HG03139 (cell line): ENCODE data around the gene SLC43A1.

Source experiments
- ATAC-seq: cut with Tn5 transposase; IDR thresholded peaks from one replicate; pipeline ENCODE4 v1.9.1; 2021; ENCODE audit not compliant: unreplicated experiment

The SLC43A1 gene

DNA sequence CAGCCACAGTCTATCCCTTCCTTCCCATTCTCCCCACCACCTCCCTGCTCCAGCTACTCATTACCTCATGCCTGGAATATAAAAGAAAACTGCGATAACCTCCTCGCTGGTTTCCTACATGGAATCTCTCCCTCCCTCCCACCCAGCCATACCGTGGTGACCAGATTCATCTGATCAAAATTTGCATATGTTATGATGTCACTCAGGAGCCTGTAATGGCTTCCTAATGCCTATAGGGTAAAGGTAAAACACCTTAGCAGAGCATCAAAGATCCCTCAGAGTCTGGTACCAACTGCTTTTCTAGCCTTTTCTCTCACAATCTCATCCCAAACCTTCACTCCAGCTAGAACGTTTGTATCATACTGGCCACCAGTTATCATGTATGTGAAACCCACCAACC lies 35.6 kb downstream of the SLC43A1 start:
- ATAC-seq = no peak

DNA sequence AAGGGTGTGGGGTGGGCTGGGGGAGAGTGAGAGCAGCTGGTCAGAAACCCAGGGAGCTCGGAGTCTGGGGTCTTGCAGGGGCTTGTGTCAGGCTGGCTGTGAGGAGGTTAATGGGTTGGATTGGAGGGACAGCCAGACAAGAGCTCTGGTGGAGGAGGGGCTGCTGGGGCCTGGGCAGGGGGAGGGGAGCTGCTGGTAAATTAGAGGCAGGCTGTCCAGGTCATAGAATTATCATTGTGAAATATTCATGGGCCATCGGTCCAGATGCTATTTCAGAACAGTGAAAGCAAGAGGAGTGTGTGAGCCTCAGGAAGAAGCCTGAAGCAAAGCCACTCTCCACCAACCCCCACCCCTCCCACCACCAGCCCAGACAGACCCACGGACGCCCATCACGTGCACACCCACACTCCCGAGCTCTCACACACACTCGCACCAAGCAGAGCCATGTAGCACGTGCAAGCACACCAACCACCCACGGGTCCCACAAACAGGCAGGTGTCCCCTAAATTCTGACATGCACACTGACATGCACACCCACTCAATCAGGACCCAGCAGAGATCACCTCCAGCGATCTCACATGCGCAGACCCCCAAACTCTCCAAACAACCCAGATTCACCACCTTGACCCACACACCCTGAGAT lies 36.4 kb downstream of the SLC43A1 start:
- no peak for ATAC-seq

DNA sequence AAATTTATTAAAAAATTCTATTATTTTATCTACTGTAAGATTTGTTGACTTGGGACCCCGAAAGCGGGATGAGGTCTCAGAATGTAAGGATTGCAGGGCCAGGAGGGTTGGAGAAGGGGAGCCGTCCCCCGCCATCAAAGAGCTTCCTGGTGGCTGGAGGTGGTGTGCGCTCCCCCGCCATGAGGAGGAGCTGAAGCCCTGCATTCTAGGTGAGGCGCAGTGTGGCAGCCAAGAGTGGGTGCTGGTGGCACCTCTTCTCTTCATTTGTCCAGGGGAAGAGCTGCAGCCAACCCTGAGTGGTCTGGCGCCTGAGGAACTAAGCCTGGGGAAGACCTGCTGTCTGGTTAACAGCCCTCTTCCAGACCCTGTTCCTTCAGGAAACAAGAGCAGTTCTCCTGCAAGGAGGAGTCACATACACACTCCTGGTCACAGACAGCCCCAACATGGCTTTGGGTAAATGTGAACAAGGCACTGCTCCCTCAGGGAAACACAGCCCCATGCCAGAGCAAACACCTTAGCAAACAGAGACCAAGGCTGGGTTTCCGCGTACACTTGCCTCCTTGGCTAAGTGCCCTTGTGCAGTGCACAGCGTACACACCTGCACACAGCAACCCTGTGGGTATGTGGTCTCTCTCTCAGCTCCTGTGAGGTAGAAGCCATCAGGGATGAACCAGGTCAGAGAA lies 37.9 kb downstream of the SLC43A1 start:
- no peak for ATAC-seq

DNA sequence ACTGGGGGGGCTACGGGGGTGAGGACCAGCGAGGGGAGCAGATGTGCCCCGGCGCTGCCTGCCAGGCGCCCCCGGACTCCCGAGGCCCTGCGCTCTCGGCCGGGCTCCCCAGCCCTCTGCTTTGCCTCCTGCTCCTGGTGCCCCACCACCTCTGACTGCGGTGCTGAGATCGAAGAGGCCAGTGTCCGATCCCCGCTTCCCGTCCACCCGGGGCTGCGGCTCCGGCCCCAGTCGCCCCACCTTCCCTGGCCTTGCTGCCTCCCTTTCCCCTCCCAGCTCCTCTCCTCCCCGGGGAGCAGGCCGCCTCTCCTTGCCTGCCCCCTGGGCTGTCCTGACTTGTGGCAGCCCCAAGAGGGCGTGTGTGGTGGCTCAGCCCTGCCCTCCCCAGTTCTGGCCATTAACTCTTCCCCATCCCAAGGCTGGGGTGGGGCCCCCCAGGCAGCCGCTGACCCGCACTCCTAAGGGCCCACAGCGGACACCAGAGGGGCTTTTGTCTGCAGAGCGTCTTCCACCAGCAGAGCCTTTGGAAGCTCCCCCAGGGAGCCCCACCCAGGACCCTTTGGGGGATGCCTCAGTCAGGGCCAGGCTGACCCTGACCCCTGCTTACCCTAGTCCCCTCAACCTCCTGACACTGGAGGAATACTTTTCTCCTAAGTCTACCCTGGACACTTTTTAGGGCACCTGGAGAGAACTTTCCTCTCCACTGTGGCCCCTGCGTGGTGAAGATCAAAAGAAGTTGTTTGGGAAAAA lies 38.6 kb downstream of the SLC43A1 start:
- peak; percentile 38 for ATAC-seq

DNA sequence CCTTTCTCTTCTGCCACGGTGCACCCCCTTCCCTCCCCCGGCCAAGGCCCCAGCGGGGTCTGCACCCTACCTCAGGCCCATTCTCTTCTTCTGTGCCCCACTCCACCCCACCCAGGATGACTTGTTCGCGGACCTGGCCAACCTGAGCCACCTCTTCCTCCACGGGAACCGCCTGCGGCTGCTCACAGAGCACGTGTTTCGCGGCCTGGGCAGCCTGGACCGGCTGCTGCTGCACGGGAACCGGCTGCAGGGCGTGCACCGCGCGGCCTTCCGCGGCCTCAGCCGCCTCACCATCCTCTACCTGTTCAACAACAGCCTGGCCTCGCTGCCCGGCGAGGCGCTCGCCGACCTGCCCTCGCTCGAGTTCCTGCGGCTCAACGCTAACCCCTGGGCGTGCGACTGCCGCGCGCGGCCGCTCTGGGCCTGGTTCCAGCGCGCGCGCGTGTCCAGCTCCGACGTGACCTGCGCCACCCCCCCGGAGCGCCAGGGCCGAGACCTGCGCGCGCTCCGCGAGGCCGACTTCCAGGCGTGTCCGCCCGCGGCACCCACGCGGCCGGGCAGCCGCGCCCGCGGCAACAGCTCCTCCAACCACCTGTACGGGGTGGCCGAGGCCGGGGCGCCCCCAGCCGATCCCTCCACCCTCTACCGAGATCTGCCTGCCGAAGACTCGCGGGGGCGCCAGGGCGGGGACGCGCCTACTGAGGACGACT lies 39.3 kb downstream of the SLC43A1 start:
- peak; percentile 23 for ATAC-seq

DNA sequence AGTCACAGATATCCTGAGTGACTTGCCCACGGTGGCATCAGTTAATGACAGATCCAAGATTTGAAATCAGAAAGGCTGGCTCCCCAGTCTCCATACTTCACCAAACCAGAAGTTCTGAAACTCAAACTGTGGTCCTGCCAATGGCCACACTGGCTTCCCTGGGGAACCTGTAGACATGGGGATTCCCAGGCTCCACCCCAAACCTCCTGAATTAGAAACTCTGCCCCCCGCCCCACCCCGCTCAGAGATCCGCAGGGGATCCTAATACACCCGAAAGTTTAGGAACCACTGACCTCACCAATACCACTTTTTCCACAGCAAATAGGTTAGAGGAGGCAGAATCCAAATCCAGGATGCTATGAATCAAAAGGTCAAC lies 39.8 kb downstream of the SLC43A1 start:
- no peak for ATAC-seq

DNA sequence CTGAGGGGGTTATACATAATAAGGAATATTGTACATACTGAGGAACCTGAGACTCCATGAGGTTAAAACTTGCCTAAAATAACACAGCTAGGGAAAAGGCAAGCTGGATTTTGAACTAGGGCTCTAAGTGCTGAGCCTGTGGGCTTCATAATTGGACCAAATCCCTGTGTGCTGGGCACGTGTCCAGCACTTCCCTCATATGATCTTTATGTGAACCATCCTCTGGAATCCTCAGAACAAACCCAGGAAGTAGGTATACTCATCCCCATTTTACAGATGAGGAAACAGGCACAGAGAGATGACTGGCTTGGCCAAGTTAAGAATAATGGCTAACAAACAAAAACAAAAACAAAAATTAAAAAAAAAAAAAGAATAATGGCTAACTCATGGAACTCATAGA lies 40.3 kb downstream of the SLC43A1 start:
- ATAC-seq = no peak

DNA sequence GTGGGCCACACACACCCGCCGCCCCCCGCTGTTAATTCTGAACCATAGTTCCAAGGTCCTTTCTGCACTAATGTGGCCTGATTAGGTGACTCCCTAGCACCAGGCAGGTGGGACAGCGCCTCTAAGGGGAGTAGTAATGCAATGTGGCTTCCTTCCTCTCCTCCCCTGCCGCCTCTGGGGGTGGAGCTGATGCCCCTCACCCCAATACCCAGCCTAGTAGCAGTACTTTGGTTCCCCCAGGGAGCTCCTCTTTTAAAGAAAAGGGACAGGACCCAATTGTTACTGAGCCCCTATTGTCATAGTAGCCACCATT lies 40.7 kb downstream of the SLC43A1 start:
- no peak for ATAC-seq

DNA sequence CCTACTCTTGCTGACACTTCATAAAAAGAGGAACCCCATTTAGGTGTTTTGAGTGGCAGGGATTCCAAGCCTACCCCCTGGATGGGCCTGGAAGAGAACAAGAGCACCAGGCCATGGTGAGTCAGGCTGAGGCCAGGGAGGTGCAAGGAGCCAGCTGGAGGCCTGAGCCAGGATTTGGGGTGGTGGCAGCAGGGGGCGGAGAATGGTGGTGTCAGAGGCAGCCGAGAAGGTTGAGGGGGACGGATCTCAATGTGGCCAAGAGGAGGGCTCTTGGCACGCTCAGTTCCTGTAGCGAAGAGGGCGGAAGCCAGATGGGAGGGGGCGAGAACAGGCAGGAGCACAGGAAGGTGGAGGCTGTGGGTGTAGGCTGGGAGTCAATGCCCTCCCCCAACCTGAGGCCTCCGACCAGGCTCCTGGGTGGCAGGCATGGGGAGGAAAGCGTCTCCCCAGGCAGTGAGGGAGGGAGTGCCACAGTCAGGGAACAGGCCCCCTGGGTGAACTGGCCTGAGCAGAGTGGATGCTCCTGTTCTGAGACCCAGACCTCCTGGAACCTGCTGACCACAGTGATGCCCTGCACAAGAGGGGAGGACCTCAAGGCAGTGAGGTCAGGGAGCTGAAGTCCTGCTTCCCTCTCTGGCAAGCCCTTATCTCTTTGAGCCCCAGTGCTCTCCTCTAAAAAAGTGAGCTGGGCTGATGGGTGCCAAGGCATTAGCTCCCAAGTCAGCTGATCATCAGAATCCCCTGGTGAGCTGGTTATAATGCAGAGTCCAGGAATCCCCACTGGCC lies 41.3 kb downstream of the SLC43A1 start:
- peak; percentile 44 for ATAC-seq

DNA sequence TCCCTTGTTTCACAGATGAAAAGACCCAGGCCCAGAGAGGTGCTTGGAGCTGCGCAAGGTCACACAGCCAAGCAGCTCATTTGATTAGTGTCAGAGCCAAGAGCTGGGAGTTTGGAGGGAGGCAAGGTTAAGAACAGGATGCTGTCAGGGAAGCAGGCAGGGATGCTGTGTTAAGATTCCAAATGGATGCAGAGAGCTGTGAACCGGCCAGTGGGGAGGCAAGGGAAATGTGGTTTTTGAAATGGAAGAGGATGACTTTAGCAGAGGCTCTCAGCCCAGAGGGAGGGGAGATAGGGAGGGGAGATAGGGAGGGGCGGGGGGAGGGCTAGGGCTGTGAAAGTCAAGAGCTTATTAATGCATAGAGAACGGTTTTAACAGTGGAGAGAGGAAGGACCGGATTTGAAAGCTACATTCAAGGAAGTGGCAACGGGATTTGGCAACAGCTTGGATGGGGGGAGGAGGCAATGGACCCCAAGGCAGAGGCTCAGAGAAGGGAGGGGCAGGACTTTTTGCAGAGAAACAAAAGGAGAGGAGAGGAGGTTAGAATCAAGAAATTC lies 42.1 kb downstream of the SLC43A1 start:
- no peak for ATAC-seq

DNA sequence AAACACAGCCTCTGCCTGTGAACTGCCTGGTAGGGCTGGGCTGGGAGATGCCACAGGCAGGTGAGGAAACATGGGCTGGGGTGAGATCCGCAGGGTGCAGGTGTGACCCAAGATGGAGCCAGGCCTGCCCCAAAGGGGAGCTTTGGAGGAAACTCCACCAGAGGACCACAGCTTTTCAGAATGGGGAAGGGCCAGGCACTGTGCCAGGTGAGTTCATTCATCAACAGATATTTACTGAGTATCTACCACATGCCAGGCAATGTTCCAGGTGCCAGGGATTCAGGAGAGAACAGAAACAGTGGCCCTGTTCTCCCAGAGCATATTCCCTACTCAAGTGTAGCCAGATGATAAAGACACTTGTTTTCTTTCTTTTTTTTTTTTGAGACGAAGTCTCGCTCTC lies 44.0 kb downstream of the SLC43A1 start:
- ATAC-seq = no peak

DNA sequence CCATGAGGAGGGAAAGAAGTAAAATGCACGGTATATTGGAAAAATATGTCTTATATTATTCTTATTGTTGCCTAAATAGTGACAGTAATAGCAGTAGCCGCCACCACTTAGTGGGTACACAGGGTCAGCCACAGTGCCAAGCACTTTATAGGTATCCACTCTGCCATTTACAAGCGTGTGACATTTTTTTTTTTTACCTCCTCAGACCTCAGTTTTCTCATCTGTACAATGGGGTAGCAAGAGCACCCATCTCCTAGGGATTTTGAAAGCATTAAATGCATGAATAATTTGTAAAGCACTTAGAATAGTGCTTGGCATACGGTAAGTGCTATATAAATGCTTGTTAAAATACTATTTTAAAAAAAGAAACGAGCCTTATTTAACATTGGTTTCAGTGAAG lies 46.2 kb downstream of the SLC43A1 start:
- no peak for ATAC-seq

DNA sequence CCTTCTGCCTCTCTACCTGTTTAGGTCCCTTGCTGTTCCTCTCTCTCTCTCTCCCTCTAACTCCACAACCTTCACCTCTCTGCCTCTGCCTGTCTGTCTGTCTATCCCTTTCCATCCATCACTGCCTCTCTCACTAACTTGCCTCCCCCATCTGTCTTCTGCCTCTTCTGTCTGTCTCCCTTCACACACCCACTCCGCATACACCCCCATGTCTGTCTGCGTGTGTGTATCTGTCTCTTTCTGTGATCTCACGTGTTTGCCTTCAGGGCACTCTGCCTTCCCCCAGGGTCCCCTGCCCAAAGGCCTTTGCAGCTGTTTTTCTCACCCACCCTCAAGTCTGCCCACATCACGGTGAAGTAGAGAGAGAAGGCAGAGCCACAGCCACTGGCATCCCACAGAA lies 47.2 kb downstream of the SLC43A1 start:
- no peak for ATAC-seq

DNA sequence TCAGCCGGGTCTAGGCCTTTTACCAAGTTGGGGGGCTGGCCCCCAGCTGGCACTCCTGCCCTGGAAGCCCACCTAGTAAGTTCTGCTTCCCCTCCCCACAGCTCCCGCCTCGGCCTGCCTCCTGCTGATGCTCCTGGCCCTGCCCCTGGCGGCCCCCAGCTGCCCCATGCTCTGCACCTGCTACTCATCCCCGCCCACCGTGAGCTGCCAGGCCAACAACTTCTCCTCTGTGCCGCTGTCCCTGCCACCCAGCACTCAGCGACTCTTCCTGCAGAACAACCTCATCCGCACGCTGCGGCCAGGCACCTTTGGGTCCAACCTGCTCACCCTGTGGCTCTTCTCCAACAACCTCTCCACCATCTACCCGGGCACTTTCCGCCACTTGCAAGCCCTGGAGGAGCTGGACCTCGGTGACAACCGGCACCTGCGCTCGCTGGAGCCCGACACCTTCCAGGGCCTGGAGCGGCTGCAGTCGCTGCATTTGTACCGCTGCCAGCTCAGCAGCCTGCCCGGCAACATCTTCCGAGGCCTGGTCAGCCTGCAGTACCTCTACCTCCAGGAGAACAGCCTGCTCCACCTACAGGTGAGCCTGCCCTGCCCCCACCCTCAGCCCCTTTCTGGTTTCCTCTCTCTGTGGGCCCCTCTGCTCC lies 47.9 kb downstream of the SLC43A1 start:
- no peak for ATAC-seq

DNA sequence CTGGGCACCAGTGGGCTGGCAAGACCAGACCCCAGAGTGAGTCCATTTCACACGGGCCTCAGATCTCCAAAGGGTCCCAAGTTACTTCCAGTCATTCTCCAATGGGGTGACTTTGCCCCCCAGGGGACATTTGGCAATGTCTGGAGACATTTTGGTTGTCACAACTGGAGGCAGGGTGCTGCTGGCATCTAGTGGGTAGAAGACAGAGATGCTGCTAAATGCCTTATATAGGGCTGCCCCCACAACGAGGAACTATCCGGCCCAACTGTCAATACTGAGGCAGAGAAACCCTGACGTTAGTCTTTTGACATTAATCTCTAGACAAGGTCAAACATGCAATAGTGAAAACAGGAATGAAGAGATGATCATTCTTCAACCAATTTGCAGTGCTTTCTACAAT lies 48.8 kb downstream of the SLC43A1 start:
- no peak for ATAC-seq

DNA sequence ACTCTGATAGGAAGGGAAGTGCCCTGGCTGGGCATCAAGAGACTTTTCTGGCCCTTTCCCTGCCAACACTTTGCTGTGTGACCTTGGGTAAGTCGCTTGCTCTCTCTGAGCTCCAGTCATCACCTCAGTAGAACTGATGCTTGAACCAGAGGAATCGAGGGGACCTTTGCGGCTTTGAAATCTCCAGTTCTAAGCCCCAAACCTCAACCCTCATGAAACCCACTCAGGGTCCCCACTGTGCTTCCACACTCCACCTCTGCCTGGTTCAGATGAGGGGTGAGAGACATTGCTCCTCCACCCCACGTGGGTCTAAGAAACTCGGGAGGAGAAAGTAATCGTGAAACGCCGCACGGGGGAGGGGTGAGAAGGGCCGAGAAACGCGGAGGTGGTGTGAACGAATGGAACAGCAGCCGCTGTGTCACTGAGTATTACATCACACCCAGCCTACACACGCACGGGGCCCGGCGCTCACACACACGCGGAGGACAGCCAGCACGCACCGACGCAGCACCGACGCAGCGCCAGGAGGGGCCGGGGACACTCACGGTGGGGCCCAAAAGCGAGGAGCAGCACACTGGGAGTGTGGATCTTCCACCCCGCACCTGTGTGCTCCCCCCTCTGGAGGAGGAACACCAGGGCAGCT lies 50.8 kb downstream of the SLC43A1 start:
- ATAC-seq = no peak

DNA sequence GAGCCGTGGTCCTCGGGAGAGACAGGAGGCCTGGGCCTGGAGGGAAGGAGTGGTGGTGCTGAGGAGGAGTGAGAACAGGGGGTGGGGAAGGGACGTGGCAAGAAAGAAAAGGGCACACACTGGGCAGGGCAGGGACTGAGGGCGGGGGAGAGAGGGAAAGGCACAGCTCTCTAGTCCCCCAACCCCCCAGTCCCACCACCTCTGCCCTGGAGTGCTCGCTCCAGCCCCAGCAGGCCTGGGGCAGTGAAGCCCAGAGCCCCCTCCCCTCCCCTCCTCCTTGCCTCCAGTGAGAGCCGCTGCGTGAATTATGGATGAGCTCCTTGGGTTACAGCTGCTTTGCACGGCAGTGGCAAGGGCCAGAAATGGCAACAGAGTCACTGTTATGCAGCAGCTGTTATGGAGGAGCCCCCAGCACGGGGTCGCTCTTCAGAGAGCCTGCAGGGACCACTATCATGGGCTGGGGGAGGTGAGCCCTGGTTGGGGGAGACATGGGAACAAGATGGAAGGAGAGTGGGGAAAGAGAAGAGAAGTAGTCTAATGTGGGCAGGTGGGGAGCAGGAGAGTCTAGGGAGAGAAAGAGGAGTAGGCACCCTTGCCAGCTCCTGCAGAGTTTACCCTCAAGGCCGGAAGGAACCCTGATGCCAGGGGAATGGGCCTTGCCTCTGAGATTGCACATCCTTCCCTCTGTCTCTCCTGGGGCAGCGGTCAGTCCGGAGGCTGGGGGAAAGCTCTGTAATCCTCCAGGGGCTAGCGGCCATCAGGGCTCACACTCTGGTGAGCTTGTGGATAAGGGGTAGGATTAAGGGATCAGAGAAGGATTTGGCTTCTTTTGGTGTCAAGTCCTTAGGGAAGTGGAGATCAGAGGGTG lies 51.6 kb downstream of the SLC43A1 start:
- ATAC-seq = no peak

DNA sequence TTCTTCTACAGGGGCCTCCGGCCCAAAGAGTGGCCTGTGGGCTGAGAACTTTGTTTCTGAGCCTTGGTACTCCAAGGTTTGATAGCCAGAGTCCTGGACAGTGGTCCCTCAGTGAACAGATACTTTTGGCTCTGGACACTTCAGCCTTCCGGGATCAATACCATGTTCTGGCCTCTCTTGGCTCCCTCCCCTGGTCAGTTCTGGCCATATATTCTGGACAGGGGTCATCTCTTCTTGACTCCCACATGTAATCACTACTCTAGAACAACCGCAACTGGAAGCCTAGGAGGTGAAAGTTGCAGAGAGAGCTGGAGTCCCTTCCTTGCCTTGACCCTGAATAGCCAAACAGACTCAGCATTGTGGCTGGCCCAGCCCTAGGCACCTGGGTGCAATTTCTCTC lies 52.9 kb downstream of the SLC43A1 start:
- ATAC-seq = no peak
